HEK293 (cell line): ENCODE measurements around the gene LIPE.

Source experiments
- CTCF ChIA-PET: fragments of 350-600 bp; formaldehyde crosslinking; extraction: SDS; loops from one replicate; lab custom pipeline; 2021; ENCODE audit warnings: antibody characterized with exemption; lab: Yijun Ruan, JAX
- POLR2A ChIA-PET: fragments of 300-600 bp; formaldehyde crosslinking; extraction: SDS; loops from one replicate; lab custom pipeline; 2020; ENCODE audit warnings: antibody characterized with exemption, inconsistent platforms; lab: Yijun Ruan, JAX
- H3K27ac ChIP-seq: fragments of 200-500 bp; sonication (Bioruptor generic); 2 replicates; pipeline ENCODE4 v1.5.1; 2014; ENCODE audit warnings: low read depth, low read length, control low read depth, inconsistent platforms; ENCODE audit errors: extremely low read depth
- H3K36me3 ChIP-seq, 2 experiments: fragments of 200-500 bp in 1 of 2; sonication (Bioruptor generic) in 1 of 2; 1 replicate in 1 of 2; 2 replicates in 1 of 2; pipeline ENCODE4 v1.5.1; 2014 to 2017; ENCODE audit warnings: inconsistent platforms in 2 of 2, low read length in 2 of 2; ENCODE audit not compliant: control insufficient read depth in 2 of 2, insufficient read depth in 1 of 2
- H3K4me1 ChIP-seq: fragments of 200-500 bp; sonication (Bioruptor generic); 2 replicates; pipeline ENCODE4 v1.5.1; 2014; ENCODE audit warnings: mild to moderate bottlenecking, low read length, inconsistent platforms; ENCODE audit not compliant: control insufficient read depth, insufficient read depth
- H3K4me3 ChIP-seq: 2 replicates; pipeline ENCODE4 v1.5.1; 2011; ENCODE audit warnings: low read depth, mild to moderate bottlenecking, control low read depth, low read length, moderate library complexity
- H3K9me3 ChIP-seq: fragments of 200-500 bp; sonication (Bioruptor generic); 2 replicates; pipeline ENCODE4 v1.5.1; 2014; ENCODE audit warnings: low read depth, low read length, inconsistent platforms; ENCODE audit not compliant: control insufficient read depth, insufficient read depth
- AEBP2 ChIP-seq: fragments of 450-650 bp; formaldehyde crosslinking; IDR thresholded peaks from 2 replicates; pipeline ENCODE4 v1.5.1; 2016; ENCODE audit warnings: missing biosample characterization, missing genetic modification characterization, borderline replicate concordance
- EGR2 ChIP-seq: fragments of 450-650 bp; formaldehyde crosslinking; IDR thresholded peaks from 2 replicates; pipeline ENCODE4 v1.5.1; 2016; ENCODE audit warnings: low read depth, missing biosample characterization, missing genetic modification characterization
- GLI2 ChIP-seq: fragments of 450-650 bp; formaldehyde crosslinking; IDR thresholded peaks from 2 replicates; pipeline ENCODE4; 2017; ENCODE audit warnings: missing biosample characterization, missing genetic modification characterization, low read depth, borderline replicate concordance
- HOXC10 ChIP-seq: sonication (generic); formaldehyde crosslinking; IDR thresholded peaks from 2 replicates; pipeline ENCODE4 v1.8.1; 2023; ENCODE audit warnings: mild to moderate bottlenecking, missing genetic modification reagents
- KLF1 ChIP-seq: fragments of 450-650 bp; formaldehyde crosslinking; IDR thresholded peaks from 2 replicates; pipeline ENCODE4 v1.5.1; 2016; ENCODE audit warnings: missing biosample characterization, missing genetic modification characterization
- SP3 ChIP-seq: fragments of 450-650 bp; formaldehyde crosslinking; IDR thresholded peaks from 2 replicates; pipeline ENCODE4 v1.5.1; 2016; ENCODE audit warnings: missing biosample characterization, missing genetic modification characterization
- ZBTB10 ChIP-seq: fragments of 450-650 bp; formaldehyde crosslinking; IDR thresholded peaks from 2 replicates; pipeline ENCODE4 v1.5.1; 2016; ENCODE audit warnings: missing biosample characterization, missing genetic modification characterization
- ZBTB48 ChIP-seq: fragments of 450-650 bp; formaldehyde crosslinking; IDR thresholded peaks from 2 replicates; pipeline ENCODE4 v1.5.1; 2016; ENCODE audit warnings: missing biosample characterization, missing genetic modification characterization
- ZFHX2 ChIP-seq: fragments of 450-650 bp; formaldehyde crosslinking; conservative IDR thresholded peaks from 2 replicates; pipeline ENCODE4 v1.5.1; 2016; ENCODE audit warnings: missing biosample characterization, missing genetic modification characterization
- ZNF132 ChIP-seq: fragments of 450-650 bp; formaldehyde crosslinking; IDR thresholded peaks from 2 replicates; pipeline ENCODE4 v1.5.1; 2017; ENCODE audit warnings: missing biosample characterization, missing genetic modification characterization, borderline replicate concordance
- ZNF174 ChIP-seq: fragments of 450-650 bp; formaldehyde crosslinking; IDR thresholded peaks from 2 replicates; pipeline ENCODE4 v1.5.0; 2017; ENCODE audit warnings: missing biosample characterization, mild to moderate bottlenecking, missing genetic modification characterization
- ZNF335 ChIP-seq: fragments of 450-650 bp; formaldehyde crosslinking; conservative IDR thresholded peaks from 2 replicates; pipeline ENCODE4 v1.5.1; 2016; ENCODE audit warnings: missing biosample characterization, missing genetic modification characterization
- ZNF354C ChIP-seq: fragments of 450-650 bp; formaldehyde crosslinking; IDR thresholded peaks from 2 replicates; pipeline ENCODE4 v1.5.1; 2016; ENCODE audit warnings: missing biosample characterization, missing genetic modification characterization, low read depth, borderline replicate concordance
- ZNF404 ChIP-seq: fragments of 450-650 bp; formaldehyde crosslinking; IDR thresholded peaks from 2 replicates; pipeline ENCODE4 v1.5.1; 2017; ENCODE audit warnings: missing biosample characterization, missing genetic modification characterization
- ZNF48 ChIP-seq: fragments of 450-650 bp; formaldehyde crosslinking; IDR thresholded peaks from 2 replicates; pipeline ENCODE4 v1.5.1; 2016; ENCODE audit warnings: missing biosample characterization, missing genetic modification characterization
- ZNF501 ChIP-seq: fragments of 450-650 bp; formaldehyde crosslinking; IDR thresholded peaks from 2 replicates; pipeline ENCODE4 v1.5.1; 2016; ENCODE audit warnings: missing biosample characterization, missing genetic modification characterization
- ZNF571 ChIP-seq: fragments of 450-650 bp; formaldehyde crosslinking; IDR thresholded peaks from 2 replicates; pipeline ENCODE4 v1.5.0; 2017; ENCODE audit warnings: missing biosample characterization, missing genetic modification characterization
- ZNF610 ChIP-seq: fragments of 450-650 bp; formaldehyde crosslinking; IDR thresholded peaks from 2 replicates; pipeline ENCODE4 v1.5.1; 2016; ENCODE audit warnings: missing biosample characterization, missing genetic modification characterization, borderline replicate concordance
- ZNF664 ChIP-seq: fragments of 450-650 bp; formaldehyde crosslinking; IDR thresholded peaks from 2 replicates; pipeline ENCODE4 v1.5.1; 2016; ENCODE audit warnings: missing biosample characterization, missing genetic modification characterization
- ZNF830 ChIP-seq: fragments of 450-650 bp; IDR thresholded peaks from 2 replicates; pipeline ENCODE4 v1.5.0; 2018; ENCODE audit warnings: missing biosample characterization, missing genetic modification characterization, low read depth, mild to moderate bottlenecking, moderate library complexity
- ZNF843 ChIP-seq: fragments of 450-650 bp; formaldehyde crosslinking; IDR thresholded peaks from 2 replicates; pipeline ENCODE4 v1.5.1; 2016; ENCODE audit warnings: missing biosample characterization, missing genetic modification characterization
- ZSCAN30 ChIP-seq: fragments of 450-650 bp; IDR thresholded peaks from 2 replicates; pipeline ENCODE4 v1.5.1; 2018; ENCODE audit warnings: missing biosample characterization, mild to moderate bottlenecking, missing genetic modification characterization, moderate library complexity

LIPE gene

DNA sequence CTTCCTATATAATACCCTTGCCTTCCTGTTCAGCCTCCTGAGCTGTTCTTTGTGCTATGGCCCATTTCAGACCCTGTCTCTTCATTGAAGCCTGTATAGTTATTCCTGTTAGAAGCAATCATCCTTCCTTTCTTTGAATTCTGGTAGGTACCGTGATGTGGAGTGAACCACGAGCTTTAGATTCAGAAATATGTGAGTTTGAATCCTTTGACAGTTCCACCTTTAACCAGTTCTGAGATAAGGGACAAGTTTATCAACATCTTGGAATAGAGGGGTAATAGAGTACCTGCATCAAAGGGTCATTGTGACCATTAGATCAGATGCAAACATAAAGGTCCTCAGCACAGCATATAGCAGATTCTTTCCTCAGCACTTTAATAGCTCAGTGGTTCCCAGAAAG is 27.9 kb upstream of the LIPE start:
- H3K4me1 ChIP-seq: peaks cover 3% of the 10 kb centered on the region; the same call in 1 of the 2 replicates
- no peaks in the 10 kb centered on the region for H3K9me3 ChIP-seq
- no peaks in the 10 kb centered on the region for H3K36me3 ChIP-seq
- TF ChIP-seq ZNF501 (no peak), ZNF610 (tag by site-specific recombination) (no peak), ZNF335 (tag by site-specific recombination) (no peak), ZNF354C (tag by site-specific recombination) (no peak), AEBP2 (tag by site-specific recombination) (no peak), ZNF132 (no peak), ZBTB48 (tag by site-specific recombination) (no peak), ZSCAN30 (tag by site-specific recombination) (no peak)
- TF ChIP-seq, all 188 proteins: peak for 0
- no peak overlapping the region for H3K4me3 ChIP-seq
- ChIA-PET POLR2A (interaction anchor here (0.7 kb wide), 1 partner anchor 12 kb away, joined by 3 read pairs; no protein-coding TSS in a partner anchor), CTCF (interaction anchor here (0.6 to 4.5 kb wide), 17 partner anchors 10 to 649 kb away, joined by 3 to 51 read pairs (median 4); partner anchors contain the start of gene CEACAM1)
- no peak overlapping the region for H3K27ac ChIP-seq

DNA sequence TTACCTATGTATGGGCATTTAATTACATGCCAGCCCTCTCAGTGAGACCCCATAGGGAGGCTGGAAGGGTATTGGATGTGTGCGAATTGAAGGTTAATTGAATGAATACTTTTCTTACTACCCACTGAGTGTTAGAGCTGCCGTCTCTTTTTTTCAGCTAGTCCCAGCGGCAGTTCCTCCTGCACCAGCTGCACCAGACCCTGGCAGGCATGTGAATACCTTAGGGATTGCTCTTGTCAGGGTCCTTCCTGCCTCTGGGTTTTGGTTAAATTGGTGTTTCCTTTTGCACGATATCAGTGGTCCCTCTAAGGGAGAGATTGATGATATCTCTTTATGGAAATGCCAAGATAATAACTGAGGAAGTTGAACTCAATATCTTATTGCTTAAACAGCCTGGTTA is 25.4 kb upstream of the LIPE start:
- TF ChIP-seq GLI2 (tag by site-specific recombination): no peak
- no peak for TF ChIP-seq ZNF664 (tag by site-specific recombination)
- no peak for TF ChIP-seq KLF1 (tag by site-specific recombination)
- TF ChIP-seq ZNF843 (tag by site-specific recombination): no peak
- TF ChIP-seq ZNF830 (tag by site-specific recombination): no peak
- no peak for TF ChIP-seq ZNF571 (tag by site-specific recombination)
- no peak for TF ChIP-seq HOXC10
- TF ChIP-seq ZNF174 (tag by site-specific recombination): no peak
- H3K4me1 ChIP-seq: peaks cover 3% of the 10 kb centered on the region; the same call in 1 of the 2 replicates
- no peak overlapping the region for H3K27ac ChIP-seq
- ChIA-PET CTCF (interaction anchor here (0.6 to 6.3 kb wide), 10 partner anchors 8 to 114 kb away, joined by 3 to 209 read pairs (median 21); partner anchors contain the start of gene CEACAM1), POLR2A (no interaction called here)
- no peaks in the 10 kb centered on the region for H3K36me3 ChIP-seq
- H3K9me3 ChIP-seq: no peaks in the 10 kb centered on the region
- H3K4me3 ChIP-seq: no peak overlapping the region

- POLR2A ChIA-PET: interaction anchor here (0.6 kb wide), 1 partner anchor 49 kb away, joined by 4 read pairs; no protein-coding TSS in a partner anchor
- Histone ChIP-seq H3K4me3 (no peak overlapping the region), H3K36me3 (no peaks in the 10 kb centered on the region), H3K9me3 (no peaks in the 10 kb centered on the region), H3K4me1 (no peaks in the 10 kb centered on the region), H3K27ac (no peak overlapping the region)
- CTCF ChIA-PET: interaction anchor here (0.6 to 6.3 kb wide), 49 partner anchors 9 to 1259 kb away, joined by 3 to 209 read pairs (median 4); partner anchors contain the start of gene CEACAM1
- TF ChIP-seq AEBP2 (tag by site-specific recombination): no peak
- TF ChIP-seq ZNF48 (tag by site-specific recombination): no peak
- TF ChIP-seq ZNF501: no peak
- peak; percentile 93 for TF ChIP-seq ZFHX2 (tag by site-specific recombination)
- TF ChIP-seq ZBTB10 (tag by site-specific recombination): 0 out of 2 replicates have a peak, but pooled peaks have one; percentile 10
- no peak for TF ChIP-seq SP3 (tag by site-specific recombination)
- no peak for TF ChIP-seq ZNF404 (tag by site-specific recombination)
- TF ChIP-seq EGR2 (tag by site-specific recombination): peak; percentile 92
Observed at GRCh38 chr19:42450314-42450934, 23.2 kb upstream of the LIPE start.
